H1 (cell line): Measurements from ENCODE around the gene ZSWIM7. TPM values are rescaled to one million over a fixed set of nuclear protein-coding genes. Genes with fewer than 3 reads are reported as not detected.

Experiments used
- BCL11A ChIP-seq, 2 experiments: IDR thresholded peaks; one replicate each; pipeline ENCODE4 v1.6.1; 2011; ENCODE audit warnings: low read depth in 2 of 2, low read length in 2 of 2, mild to moderate bottlenecking in 2 of 2
- HDAC2 ChIP-seq, 2 experiments: fragments of 300-600 bp in 1 of 2; sonication (generic) in 1 of 2; IDR thresholded peaks; 2 replicates each; pipeline ENCODE4 v1.6.1; 2011 to 2012; ENCODE audit warnings: low read depth in 2 of 2, low read length in 2 of 2, mild to moderate bottlenecking in 2 of 2, moderate library complexity in 2 of 2, borderline replicate concordance in 1 of 2, inconsistent platforms in 1 of 2
- RAD21 ChIP-seq, 2 experiments: IDR thresholded peaks in 1 of 2; conservative IDR thresholded peaks in 1 of 2; 2 replicates each; pipeline ENCODE4 v1.6.1; 2011; ENCODE audit warnings: low read depth in 2 of 2, low read length in 2 of 2, improper control_type of control experiment in 1 of 2, inconsistent platforms in 1 of 2, mild to moderate bottlenecking in 1 of 2, moderate library complexity in 1 of 2
- SIN3A ChIP-seq, 2 experiments: IDR thresholded peaks in 1 of 2; conservative IDR thresholded peaks in 1 of 2; 2 replicates each; pipeline ENCODE4 v1.6.1; 2011 to 2012; ENCODE audit warnings: low read length in 2 of 2, improper control_type of control experiment in 1 of 2, low read depth in 1 of 2, mild to moderate bottlenecking in 1 of 2
- SIRT6 ChIP-seq: IDR thresholded peaks from one replicate; pipeline ENCODE4 v1.7.1; 2012; ENCODE audit warnings: low read length, inconsistent platforms
- SRF ChIP-seq: IDR thresholded peaks from 2 replicates; pipeline ENCODE4 v1.6.1; 2011; ENCODE audit warnings: mild to moderate bottlenecking, low read depth, low read length, moderate library complexity
- TAF1 ChIP-seq: IDR thresholded peaks from 2 replicates; pipeline ENCODE4 v1.6.1; 2011; ENCODE audit warnings: mild to moderate bottlenecking, low read depth, low read length
- polyA plus RNA-seq, 7 experiments: library from polyadenylated mRNA; depleted of rRNA in 3 of 7; stranded (reverse) in 5 of 7; unstranded in 2 of 7; fragments of >200 nt in 5 of 7; fragments of 200-250 nt in 2 of 7; gene quantifications; 1 replicate in 5 of 7; 2 replicates in 1 of 7; 4 replicates in 1 of 7; pipeline versions ENCODE4 v1.2.1 to v1.2.3, GENCODE V29; 2011 to 2013; ENCODE audit warnings: missing spikeins in 2 of 7, mixed read lengths in 2 of 7
- total RNA-seq: library from RNA; stranded (reverse); fragmentation: NEBNext Ultra II Directional; extraction: Animal tissue kit (Norgen Biotek cat#: 25700); gene quantifications from 2 replicates; pipeline ENCODE4 v1.2.1, GENCODE V29; 2021

Gene ZSWIM7
- total and polyA plus RNA-seq, 2 of the 8 experiments (the other 6 are each of a cell fraction or from before 2014, with no cell fraction given) = 39.3 to 57.7 TPM

DNA sequence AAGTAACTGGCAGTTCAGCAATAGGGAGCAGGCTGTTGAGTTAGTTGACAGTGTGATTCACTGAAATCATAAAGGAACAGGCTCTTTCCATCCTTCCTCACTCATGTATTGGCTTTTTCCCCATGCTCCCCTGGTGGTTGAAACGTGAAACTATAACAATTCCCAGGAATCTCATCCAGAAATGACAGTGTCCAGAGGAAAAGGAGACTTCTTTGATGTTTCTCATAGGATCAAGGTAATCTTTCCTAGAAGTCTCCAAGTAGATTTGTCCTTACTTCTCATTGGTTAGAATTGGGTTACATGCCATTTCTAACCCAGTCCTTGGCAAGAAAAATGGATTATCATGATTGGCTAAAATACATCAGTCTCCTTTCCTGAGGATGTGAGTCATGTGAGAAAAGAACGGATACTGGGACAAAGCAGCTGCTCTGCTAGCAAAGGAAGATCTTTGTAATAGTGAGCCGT, 14.5 kb upstream of the ZSWIM7 start (continued):
- no peak for TF ChIP-seq HDAC2 (IDR thresholded peaks at IDR 0.05; ENCODE audit: borderline replicate concordance in 1 of 2, low read depth in 2 of 2, low read length in 2 of 2)
- no peak for TF ChIP-seq SIRT6
- no peak for TF ChIP-seq BCL11A (IDR thresholded peaks at IDR 0.05; ENCODE audit: low read depth in 2 of 2, low read length in 2 of 2)
- no peak for TF ChIP-seq TAF1
- TF ChIP-seq SRF = no peak
- peak in 1 of 2 experiments; percentile 20; a peak in 1 of 4 replicates for TF ChIP-seq RAD21 (IDR thresholded peaks at IDR 0.05 in 1 of 2, conservative IDR thresholded peaks at IDR 0.05 in 1 of 2; ENCODE audit: low read depth in 2 of 2, low read length in 2 of 2)
- TF ChIP-seq SIN3A (conservative IDR thresholded peaks at IDR 0.05 in 1 of 2, IDR thresholded peaks at IDR 0.05 in 1 of 2; ENCODE audit: low read depth in 1 of 2, low read length in 2 of 2) = no peak
